WERI-Rb-1 (cell line): ENCODE data around the gene DNAH3.
"Not testable (repeated sequence)": the region's sequence is repeated elsewhere in the genome, so short reads cannot be mapped to it uniquely, and the experiment has no call there.

ENCODE experiments used
- DNase-seq: peaks from one replicate; pipeline ENCODE4 v3.0.0-alpha.2; 2020
- H3K27ac ChIP-seq: fragments of 250-450 bp; sonication (Bioruptor Pico); 2 replicates; pipeline ENCODE4 v1.5.1; 2020; ENCODE audit warnings: mild to moderate bottlenecking, moderate library complexity
- H3K27me3 ChIP-seq: fragments of 250-450 bp; sonication (Bioruptor Pico); 2 replicates; pipeline ENCODE4 v1.5.1; 2021; ENCODE audit warnings: mild to moderate bottlenecking, low read depth, moderate library complexity; ENCODE audit not compliant: insufficient read depth, severe bottlenecking
- H3K36me3 ChIP-seq: fragments of 250-450 bp; sonication (Bioruptor Pico); 2 replicates; pipeline ENCODE4 v1.5.1; 2020; ENCODE audit warnings: mild to moderate bottlenecking, moderate library complexity
- H3K4me3 ChIP-seq: 2 replicates; pipeline ENCODE4 v1.5.1; 2011; ENCODE audit warnings: low read depth, mild to moderate bottlenecking, control low read depth, low read length
- H3K9me3 ChIP-seq: fragments of 250-450 bp; sonication (Bioruptor Pico); 2 replicates; pipeline ENCODE4 v1.5.1; 2021; ENCODE audit warnings: mild to moderate bottlenecking, moderate library complexity; ENCODE audit not compliant: severe bottlenecking
- CTCF ChIP-seq: IDR thresholded peaks from 2 replicates; pipeline ENCODE4 v1.5.1; 2011; ENCODE audit warnings: low read depth, mild to moderate bottlenecking, control low read depth, inconsistent platforms, low read length

Gene DNAH3

GRCh38 chr16:20997147-20997546, 153.5 kb downstream of the DNAH3 start:
- H3K27me3 ChIP-seq: no peaks in the 10 kb centered on the region
- H3K9me3 ChIP-seq: no peaks in the 10 kb centered on the region
- no peak overlapping the region for H3K4me3 ChIP-seq
- no peaks in the 10 kb centered on the region for H3K36me3 ChIP-seq
- TF ChIP-seq CTCF: no peak
- no peak for DNase-seq
- H3K27ac ChIP-seq: no peak overlapping the region

GRCh38 chr16:20995711-20996110, 154.9 kb downstream of the DNAH3 start:
- Histone ChIP-seq H3K9me3 (no peaks in the 10 kb centered on the region), H3K27ac (no peak overlapping the region), H3K4me3 (no peak overlapping the region), H3K36me3 (no peaks in the 10 kb centered on the region), H3K27me3 (no peaks in the 10 kb centered on the region)
- no peak for TF ChIP-seq CTCF
- no peak for DNase-seq

GRCh38 chr16:20989496-20990070, 161.1 kb downstream of the DNAH3 start:
- H3K27ac ChIP-seq, H3K36me3 ChIP-seq, H3K9me3 ChIP-seq, DNase-seq, H3K27me3 ChIP-seq, H3K4me3 ChIP-seq: not testable (repeated sequence)

GRCh38 chr16:20987049-20987448, 163.6 kb downstream of the DNAH3 start:
- no peaks in the 10 kb centered on the region for H3K36me3 ChIP-seq
- H3K27ac ChIP-seq: no peak overlapping the region
- DNase-seq: no peak
- no peak for TF ChIP-seq CTCF
- no peak overlapping the region for H3K4me3 ChIP-seq
- H3K9me3 ChIP-seq: no peaks in the 10 kb centered on the region
- H3K27me3 ChIP-seq: no peaks in the 10 kb centered on the region

- no peak overlapping the region for H3K4me3 ChIP-seq
- H3K27ac ChIP-seq: no peak overlapping the region
- no peak for DNase-seq
- H3K36me3 ChIP-seq: no peaks in the 10 kb centered on the region
- H3K27me3 ChIP-seq: no peaks in the 10 kb centered on the region
- no peak for TF ChIP-seq CTCF
- H3K9me3 ChIP-seq: no peaks in the 10 kb centered on the region
Observed at GRCh38 chr16:20984019-20984418, 166.6 kb downstream of the DNAH3 start.

GRCh38 chr16:20976576-20976975, 174.1 kb downstream of the DNAH3 start:
- H3K27ac ChIP-seq: no peak overlapping the region
- H3K27me3 ChIP-seq: no peaks in the 10 kb centered on the region
- TF ChIP-seq CTCF: no peak
- H3K4me3 ChIP-seq: no peak overlapping the region
- H3K36me3 ChIP-seq: no peaks in the 10 kb centered on the region
- no peak for DNase-seq
- H3K9me3 ChIP-seq: no peaks in the 10 kb centered on the region

- DNase-seq, H3K27me3 ChIP-seq: not testable (repeated sequence)
Observed at GRCh38 chr16:20973201-20973600, 177.4 kb downstream of the DNAH3 start.

More at GRCh38 chr16:20973201-20973600, 177.4 kb downstream of the DNAH3 start:
- H3K27ac ChIP-seq, H3K4me3 ChIP-seq, H3K36me3 ChIP-seq, H3K9me3 ChIP-seq: not testable (repeated sequence)
